GM19395 (cell line): ENCODE results near the gene EAPP.
"Not testable (repeated sequence)": the region's sequence is repeated elsewhere in the genome, so short reads cannot be mapped to it uniquely, and the experiment has no call there.

Source experiments
- ATAC-seq: cut with Tn5 transposase; IDR thresholded peaks from one replicate; pipeline ENCODE4 v1.9.1; 2021; ENCODE audit warnings: mild to moderate bottlenecking, moderate library complexity; ENCODE audit not compliant: unreplicated experiment

Gene EAPP

DNA sequence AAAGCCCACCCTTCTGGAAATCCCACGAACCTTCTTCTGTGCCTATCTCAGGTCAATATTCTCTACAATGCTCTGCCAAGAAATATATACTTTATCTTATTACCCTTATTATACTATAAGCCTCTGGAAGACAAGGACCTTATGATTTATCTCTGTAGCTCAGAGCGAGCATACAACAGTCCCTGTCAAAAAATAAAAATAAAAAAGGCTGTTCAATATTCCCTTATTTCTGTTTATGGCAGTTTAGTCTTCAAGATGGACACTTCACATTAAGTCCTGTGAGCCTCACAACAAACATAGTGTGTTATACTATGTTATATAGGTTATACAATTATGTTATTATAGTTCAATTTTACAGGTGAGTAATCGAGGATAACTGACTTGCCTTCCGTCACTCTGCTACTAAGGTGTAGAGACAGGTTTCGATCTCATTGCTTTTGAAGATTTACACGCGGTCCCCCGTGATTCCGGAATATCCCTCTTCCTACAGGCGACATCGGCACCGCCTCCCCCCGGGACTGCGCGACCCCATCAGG lies 562 bp downstream of the EAPP start:
- peak; percentile 25 for ATAC-seq

DNA sequence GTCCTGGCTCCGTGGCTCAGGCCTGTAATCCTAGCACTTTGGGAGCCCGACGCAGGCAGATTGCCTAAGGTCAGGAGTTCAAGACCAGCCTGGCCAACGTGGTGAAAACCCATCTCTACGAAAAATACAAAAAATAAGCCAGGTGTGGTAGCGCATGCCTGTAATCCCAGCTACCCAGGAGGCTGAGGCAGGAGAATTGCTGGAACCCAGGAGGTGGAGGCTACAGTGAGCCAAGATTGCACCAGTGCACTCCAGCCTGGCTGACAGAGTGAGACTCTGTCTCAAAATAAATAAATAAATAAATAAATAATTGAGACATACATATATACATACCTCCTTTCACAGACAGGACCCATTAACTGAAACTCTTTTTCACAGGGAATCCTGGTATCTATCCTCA lies 1.4 kb downstream of the EAPP start:
- not testable (repeated sequence) for ATAC-seq

DNA sequence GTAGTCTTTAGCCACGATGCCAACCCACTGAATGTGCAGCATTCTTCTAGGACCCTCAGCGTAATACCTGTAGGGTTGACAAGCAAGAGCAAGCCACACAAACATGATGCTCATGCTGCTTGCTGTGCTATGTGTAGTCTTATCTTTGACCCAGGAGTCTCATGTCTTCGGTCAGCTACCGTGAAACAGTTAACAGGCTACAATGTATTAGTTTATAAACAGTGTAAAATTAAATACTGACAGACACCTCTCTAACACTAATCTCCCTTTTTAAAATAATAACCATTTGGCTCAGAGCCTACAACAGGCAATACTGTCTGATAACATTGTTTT lies 1.9 kb downstream of the EAPP start:
- ATAC-seq = no peak

DNA sequence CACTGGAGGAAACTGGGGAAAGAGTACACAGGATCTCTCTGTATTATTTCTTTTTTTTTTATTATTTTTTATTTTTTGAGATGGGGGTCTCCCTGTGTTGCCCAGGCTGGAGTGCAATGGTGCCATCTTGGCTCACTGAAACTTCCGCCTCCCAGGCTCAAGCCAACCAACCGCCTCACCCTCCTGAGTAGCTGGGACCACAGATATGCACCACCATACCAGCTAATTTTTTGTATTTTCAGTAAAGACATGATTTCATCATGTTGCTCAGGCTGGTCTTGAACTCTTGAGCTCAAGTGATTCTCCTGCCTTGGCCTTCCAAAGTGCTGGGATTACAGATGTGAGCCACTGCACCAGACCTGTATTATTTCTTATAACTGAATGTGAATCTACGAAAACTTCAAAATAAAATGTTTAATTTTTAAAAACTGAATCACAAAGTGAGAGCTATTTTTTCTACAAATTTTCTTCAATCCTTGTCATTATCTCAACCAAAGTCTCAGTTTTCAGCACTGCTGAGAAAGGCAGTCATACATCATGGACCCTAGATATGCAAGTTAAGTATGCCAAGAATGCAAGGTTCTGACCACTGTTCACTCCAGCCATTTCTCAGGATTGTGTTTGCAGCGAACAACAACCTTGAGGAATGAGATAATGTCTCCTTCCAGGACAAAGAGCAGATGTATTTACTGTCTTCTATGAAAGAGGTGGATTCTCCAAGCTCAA lies 2.4 kb downstream of the EAPP start:
- ATAC-seq = no peak

DNA sequence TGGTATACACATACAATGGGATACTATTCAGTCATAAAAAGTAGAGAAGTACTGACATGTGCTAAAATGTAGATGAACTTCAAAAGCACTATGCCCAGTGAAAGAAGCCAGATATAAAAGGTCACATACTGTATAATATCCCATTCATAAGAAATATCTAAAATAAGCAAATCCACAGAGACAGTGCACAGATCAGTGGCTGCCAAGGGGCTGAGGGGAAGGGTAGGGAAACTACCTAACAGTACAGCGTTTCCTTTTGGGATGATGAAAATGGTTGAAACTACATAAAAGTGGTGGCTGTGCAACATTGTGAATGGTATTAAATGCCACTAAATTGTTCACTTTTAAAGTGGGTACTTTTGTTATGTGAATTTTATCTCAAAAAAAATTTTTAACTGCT lies 11.9 kb downstream of the EAPP start:
- no peak for ATAC-seq

DNA sequence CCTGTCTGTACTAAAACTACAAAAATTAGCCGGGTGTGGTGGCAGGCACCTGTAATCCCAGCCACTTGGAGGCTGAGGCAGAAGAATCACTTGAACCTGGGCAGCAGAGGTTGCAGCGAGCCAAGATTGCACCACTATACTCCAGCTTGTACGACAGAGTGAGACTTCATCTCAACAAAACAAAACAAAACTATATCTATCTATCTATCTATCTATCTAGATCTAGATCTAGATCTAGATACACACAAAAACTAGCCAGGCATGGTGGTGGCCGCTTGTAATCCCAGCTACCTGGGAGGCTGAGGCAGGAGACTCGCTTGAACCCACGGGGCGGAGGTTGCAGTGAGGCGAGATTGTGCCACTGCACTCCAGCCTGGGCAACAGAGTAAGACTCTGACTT lies 15.3 kb downstream of the EAPP start:
- ATAC-seq = not testable (repeated sequence)

DNA sequence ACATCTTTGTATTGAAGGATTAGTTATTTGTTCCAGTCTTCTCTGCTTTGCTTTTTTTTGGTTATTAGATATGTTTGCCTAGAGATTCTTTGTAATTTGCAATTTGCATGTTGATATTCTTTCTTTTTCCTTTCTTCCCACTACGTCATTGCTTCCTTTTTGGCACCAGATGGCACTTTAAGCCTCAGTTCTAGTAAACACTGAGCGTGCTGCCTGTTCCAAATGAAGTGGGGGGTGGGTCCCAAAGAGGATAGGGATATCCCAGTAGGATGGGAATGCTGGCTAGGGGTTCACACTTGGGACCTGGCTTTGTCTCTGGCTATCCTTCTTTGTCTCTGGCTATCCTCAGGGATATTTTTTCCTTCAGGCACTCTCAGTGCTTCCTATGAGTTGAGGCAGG lies 17.0 kb downstream of the EAPP start:
- no peak for ATAC-seq

DNA sequence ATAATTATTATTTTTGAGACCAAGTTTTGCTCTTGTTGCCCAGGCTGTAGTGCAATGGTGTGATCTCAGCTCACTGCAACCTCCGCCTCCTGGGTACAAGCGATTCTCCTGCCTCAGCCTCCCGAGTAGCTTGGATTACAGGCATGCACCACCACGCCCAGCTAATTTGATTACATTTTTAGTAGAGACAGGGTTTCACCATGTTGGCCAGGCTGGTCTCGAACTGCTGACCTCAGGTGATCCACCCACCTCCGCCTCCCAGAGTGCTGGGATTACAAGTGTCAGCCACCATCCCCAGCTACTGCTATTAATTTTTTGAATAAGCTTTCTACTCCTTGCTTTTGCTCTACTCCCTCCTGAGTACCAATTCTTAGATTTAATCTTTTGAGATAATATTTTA lies 18.4 kb downstream of the EAPP start:
- not testable (repeated sequence) for ATAC-seq

DNA sequence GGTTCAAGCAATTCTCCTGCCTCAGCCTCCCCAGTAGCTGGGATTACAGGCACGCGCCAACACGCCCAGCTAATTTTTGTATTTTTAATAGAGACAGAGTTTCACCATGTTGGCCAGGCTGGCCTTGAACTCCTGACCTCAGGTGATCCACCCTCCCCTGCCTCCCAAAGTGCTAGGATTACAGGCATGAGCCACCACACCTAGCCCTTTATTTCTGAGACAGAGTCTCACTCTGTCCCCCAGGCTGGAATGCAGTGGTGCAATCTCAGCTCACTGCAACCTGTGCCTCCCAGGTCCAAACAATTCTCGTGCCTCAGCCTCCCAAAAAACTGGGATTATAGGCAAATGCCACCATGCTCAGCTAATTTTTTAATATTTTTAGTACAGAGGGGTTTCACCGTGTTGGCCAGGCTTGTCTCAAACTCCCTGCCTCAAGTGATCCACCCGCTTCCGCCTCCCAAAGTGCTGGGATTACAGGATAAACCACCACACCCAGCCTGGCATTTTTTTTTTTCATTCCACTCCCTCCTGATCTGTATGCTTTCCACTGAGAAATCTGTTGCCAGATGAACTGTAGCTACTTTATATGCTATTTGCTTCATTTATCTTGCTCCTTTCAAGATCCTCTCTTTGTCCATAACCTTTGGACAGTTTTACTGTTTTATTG lies 19.1 kb downstream of the EAPP start:
- not testable (repeated sequence) for ATAC-seq

DNA sequence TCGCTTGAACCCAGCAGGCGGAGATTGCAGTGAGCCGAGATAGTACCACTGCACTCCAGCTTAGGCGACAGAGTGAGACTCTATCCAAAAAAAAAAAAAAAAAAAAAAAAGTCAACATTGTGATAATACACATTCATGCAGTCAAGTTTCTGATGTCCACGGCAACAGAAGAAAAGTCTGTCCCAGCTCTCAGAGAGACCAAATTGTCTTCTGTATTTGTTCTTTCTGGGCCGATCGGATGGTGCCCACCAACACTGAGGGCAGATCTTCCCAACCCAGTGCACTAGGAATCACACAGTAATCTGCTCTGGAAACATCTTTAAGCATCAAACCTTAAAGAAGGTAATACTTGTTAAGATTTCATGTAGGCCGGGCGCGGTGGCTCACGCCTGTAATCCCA lies 31.6 kb downstream of the EAPP start:
- ATAC-seq = no peak

DNA sequence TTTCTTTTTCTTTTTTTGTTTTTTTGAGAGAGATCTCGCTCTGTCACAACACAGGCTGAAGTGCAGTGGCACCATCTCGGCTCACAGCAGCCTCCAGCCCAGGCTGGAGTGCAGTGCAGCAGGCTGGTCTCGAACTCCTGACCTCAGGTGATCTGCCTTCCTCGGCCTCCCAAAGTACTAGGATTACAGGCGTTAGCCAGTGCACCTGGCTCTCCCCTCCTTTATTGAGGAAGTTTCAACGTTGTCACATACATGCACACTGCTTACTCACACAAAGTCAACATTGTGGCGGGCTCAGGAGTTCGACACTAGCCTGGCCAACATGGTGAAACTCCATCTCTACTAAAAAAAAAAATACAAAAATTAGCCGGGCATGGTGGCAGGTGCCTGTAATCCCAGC lies 32.0 kb downstream of the EAPP start:
- ATAC-seq = no peak

DNA sequence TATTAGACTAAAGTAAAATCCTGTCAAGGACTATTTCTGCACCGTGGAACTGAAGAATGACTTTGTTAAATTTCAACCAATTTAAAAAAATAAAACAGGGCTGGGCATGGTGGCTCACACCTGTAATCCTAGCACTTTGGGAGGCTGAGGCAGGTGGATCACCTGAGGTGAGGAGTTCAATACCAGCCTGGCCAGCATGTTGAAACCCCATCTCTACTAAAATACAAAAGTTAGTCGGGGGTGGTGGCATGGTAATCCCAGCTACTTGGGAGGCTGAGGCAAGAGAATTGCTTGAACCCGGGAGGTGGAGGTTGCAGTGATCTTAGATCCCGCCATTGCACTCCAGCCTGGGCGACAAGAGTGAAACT lies 34.4 kb downstream of the EAPP start:
- not testable (repeated sequence) for ATAC-seq

DNA sequence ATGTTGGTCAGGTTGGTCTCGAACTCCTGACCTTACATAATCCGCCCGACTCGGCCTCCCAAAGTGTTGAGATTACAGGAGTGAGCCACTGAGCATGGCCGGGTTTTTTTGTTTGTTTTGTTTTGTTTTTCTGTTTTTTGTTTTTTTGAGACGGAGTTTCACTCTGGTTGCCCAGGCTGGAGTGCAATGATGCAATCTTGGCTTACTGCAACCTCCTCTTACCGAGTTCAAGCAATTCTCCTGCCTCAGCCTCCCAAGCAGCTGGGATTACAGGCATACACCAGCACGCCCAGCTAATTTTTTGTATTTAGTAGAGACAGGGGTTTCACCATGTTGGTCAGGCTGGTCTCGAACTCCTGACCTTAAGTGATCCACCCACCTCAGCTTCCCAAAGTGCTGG lies 35.5 kb downstream of the EAPP start:
- not testable (repeated sequence) for ATAC-seq

DNA sequence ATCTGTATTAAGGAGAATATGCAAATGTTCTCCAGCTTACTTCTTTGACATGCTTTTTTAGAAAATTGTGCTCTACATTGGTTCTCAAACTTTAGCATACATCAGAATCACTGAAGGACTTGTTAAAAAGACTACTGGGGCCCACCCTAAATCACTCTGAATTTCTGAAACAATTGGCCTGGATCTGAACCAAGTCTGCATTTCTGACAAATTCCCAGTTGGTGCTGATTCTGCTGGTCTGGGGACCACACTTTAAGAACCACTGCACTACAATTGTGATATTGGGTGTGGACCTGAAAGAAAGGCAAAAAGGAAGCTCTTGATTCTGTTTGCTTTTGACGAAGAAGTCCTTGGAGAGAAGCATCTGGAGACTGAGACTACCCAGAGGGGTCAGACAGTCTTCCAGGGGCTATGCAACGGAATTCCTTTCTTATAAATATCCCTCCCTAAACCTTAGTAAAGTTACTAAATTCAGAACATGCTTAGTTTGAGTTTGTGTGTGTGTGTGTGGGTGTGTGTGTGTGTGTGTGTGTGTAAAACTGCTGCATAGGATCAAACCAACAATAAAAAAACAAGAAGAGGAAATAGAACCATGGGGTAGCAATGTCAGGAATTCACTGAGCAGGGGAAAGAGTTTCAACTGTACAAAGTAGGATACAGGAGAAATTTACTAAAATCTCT lies 36.8 kb downstream of the EAPP start:
- no peak for ATAC-seq

DNA sequence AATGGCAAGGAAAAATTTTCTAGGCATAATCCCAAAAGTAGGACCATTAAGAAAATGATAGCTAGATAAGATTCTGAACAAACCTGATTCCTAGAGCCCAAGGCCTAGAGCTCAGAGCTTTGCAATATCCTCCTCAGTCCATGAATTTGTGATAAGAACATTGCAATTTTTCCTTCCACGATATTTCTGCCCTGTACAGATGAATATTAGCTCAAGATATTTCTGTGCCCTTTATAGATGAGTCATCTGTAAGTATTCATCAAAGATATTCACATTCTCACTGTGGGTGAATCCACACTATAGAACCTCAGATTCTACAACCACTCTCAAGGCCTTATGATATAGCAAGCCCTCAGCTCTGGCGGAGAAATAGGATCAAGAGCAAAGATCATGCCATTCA lies 37.5 kb downstream of the EAPP start:
- no peak for ATAC-seq

DNA sequence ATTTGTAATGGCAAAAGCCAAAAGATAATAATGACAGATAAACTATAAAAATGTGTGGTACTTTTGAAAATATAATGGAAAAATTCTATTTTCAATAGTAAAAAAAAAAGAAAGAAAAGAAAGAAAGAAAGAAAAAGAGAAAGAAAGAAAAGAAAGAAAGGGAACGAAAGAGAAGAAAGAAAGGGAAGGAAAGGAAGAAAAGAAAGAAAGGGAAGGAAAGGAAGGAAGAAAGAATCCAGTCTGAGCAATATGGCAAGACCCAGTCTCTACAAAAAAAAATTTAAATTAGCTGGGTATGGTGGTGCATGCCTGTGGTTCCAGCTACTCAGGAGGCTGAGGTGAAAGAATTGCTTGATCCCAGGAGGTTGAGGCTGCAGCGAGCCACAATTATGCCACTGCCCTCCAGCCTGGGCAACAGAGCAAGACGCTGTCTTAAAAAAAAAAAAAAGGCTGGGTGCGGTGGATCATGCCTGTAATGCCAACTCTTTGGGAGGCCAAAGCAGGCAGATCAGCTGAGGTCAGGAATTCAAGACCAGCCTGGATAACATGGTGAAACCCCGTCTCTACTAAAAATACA lies 38.4 kb downstream of the EAPP start:
- no peak for ATAC-seq

DNA sequence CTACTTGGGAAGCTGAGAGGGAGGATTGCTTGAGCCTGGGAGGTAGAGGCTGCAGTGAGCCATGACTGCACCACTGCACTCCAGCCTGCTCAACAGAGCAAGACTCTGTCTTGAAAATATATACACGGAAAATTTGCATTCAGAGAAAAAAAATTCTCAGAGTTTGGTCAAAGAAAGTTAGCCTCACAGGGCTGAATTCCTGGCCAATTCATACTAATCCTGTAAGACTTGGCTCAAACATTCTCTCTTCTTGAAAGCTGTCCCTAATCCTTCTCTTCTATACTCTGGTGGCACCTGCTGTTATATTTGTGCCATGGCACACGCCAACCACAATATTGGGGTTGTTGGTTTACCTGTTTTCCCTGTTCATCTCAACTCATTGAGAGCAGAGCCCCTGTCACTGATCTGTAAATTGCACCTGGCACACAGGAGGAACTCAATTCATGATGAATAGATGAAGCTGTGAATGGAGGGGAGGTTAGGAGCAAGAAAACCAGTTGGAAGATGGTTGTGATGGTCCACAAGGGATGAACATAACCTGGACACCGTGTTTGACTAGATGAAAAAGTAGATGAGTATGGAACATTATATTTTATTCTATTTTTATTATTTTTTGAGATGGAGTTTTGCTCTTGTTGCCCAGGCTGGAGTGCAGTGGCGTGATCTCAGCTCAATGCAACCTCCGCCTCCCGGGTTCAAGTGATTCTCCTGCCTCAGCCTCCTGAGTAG lies 40.7 kb downstream of the EAPP start:
- ATAC-seq = no peak

DNA sequence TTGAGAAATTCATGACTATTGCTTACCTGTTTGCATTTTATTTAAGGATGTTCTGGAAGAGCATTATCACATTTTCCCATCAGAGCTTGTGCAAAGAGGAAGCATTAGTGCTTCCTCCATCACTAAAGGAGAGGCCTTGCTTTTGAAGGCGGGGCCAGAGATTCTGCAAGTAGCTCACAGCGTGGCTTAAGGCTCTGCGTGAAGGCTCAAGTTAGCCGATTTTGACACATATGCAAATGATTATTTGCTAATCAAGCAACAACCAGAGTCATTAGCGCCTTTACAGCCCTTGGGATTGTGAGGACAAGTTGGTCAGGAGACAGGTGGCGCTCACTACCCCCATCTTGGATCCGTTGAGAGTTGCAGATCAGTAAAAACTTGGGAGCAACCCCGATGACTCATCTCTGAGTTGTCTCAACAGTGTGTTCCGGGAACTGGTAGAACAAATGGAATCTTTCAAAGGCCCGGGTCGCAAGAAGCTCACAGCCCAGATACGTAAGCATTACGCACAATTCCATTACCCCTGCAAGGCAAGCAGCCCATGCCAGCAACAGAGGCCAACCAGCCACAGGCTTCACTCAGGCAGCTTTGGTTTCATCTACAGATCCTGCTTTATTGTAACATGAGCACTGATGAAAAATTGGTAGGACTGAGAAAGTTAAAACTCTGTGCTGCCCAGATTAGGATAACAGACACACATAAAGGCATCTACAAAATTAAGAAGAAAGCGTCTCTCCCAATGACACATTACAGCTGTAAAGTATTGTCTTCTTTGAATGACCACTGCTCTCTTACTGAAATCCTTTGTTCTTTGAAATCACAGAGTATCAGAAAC lies 42.6 kb downstream of the EAPP start:
- ATAC-seq = no peak

DNA sequence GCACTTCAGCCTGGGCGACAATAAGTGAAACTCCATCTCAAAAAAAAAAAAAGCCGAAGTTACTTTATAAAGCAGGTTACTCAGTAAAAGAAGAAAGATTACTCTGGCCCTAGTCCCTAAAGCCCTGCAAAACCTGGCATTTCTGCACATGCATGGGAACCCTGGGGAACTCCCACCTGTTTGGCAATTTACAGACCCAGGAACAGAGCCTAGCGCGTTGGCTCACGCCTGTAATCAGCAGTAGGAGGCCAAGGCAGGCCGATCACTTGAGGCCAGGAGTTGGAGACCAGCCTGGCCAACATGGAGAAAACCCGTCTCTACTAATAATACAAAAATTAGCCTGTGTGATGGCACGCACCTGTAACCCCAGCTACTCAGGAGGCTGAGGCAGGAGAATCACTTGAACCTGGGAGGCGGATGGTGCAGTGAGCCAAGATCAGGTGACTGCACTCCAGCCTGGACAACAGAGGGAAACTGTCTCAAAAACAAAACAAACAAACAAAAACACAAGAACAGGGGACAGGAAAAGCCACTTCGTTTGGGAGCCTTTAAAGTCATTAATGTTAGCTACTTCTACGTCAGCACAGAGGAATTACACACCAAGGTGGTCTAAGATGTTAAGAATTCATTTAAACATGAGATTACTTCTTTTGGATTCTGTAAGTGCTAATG lies 43.4 kb downstream of the EAPP start:
- ATAC-seq = no peak

DNA sequence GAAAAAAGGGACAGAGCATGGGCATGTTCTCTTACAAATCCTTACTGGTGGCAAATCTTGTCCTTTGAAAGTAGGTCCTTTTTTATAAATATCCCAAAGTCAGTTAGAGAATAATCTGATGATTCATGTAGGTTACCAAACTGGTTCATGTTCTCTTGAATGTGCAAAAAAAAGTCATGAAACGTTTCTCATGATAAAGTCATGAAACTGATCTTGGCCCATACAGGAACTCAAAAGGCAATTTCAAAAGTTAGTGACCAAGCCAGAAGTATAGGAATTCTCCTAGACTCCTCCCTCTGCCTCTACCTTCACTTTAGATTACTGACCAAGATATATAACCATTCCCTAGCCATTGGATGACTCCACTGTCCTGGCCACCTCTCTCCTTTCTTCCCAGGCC lies 50.2 kb downstream of the EAPP start:
- ATAC-seq = no peak
